ENCODE data around the gene GPRASP3. TPM values are rescaled to one million over a fixed set of nuclear protein-coding genes. Genes with fewer than 3 reads are reported as not detected.
"Not testable (repeated sequence)": the region's sequence is repeated elsewhere in the genome, so short reads cannot be mapped to it uniquely, and the experiment has no call there.

The GPRASP3 gene
- total RNA-seq (1 to 10 TPM; 2.7 to 3.5 TPM), polyA plus RNA-seq (1 to 10 TPM in 1 of 2 donors, under 1 TPM in 1; 0.47 to 1.1 TPM)

GRCh38 chrX:102720237-102721168 lies at the start of gene GPRASP3:
GPRASP3 (plus strand) TSS chrX:102720743; CDS start chrX:102748996, 28,253 bp downstream.
- DNase-seq (ENCODE audit: low spot score), result peak; percentile 73
- Histone ChIP-seq H3K9ac (ENCODE audit: low read depth in 1 of 2, low read length in 2 of 2) (peak within 1 kb of the TSS; percentile 3 to 65), H3K36me3 (ENCODE audit: control insufficient read depth in 4 of 4, insufficient read depth in 3 of 4, low read depth in 1 of 4, low read length in 3 of 4) (no peaks in the 10 kb centered on the region), H3K27ac (ENCODE audit: low read depth in 1 of 2, low read length in 2 of 2) (peak within 1 kb of the TSS in 1 of 2 donors; percentile 4), H3K4me3 (ENCODE audit: low read depth in 1 of 3, low read length in 3 of 3) (peak within 1 kb of the TSS; percentile 47 to 78 (median 67)), H3K9me3 (ENCODE audit: control insufficient read depth in 4 of 4, low read length in 3 of 4) (no peaks in the 10 kb centered on the region), H3K4me1 (ENCODE audit: control insufficient read depth in 4 of 4, insufficient read depth in 4 of 4, low read length in 3 of 4) (peaks cover 0 to 10% (median 3%) of the 10 kb centered on the region in 4 donors), H3K27me3 (ENCODE audit: control insufficient read depth in 4 of 4, insufficient read depth in 4 of 4, low read length in 3 of 4) (no peaks in the 10 kb centered on the region)
- WGBS, result 4% methylated on average over 31 of the region's 31 CpGs
- TF ChIP-seq TAF1 (conservative IDR thresholded peaks at IDR 0.05) (no peak), YY1 (IDR thresholded peaks at IDR 0.05) (peak; percentile 83), RAD21 (IDR thresholded peaks at IDR 0.05) (peak in 1 of 2 donors; percentile 25)

DNA sequence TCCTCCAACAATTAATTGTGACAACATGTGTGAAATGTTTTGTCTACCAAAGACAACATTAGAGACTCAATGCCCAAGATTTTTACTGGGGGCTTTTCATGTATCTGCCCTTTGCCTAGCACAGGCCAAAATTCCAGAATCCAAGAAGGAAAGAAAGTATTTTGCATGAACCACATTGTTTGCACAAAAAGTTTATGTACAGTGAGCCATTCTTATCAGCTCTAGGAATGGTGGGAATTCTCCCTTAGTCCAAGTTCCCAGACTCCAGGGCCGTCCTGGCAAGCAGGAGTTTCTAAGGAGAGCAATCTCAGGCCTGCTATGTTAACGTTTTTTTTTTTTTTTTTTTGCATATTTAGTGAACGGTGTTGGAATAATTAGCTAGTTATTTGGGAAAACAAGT lies 47.7 kb upstream of the GPRASP3 start:
- H3K9ac ChIP-seq (ENCODE audit: low read depth in 1 of 2, low read length in 2 of 2), result no peak overlapping the region
- no peak for DNase-seq (ENCODE audit: low spot score)
- H3K4me3 ChIP-seq (ENCODE audit: low read depth in 1 of 3, low read length in 3 of 3), result no peak overlapping the region
- no peaks in the 10 kb centered on the region for H3K27me3 ChIP-seq (ENCODE audit: control insufficient read depth in 4 of 4, insufficient read depth in 4 of 4, low read length in 3 of 4)
- H3K9me3 ChIP-seq (ENCODE audit: control insufficient read depth in 4 of 4, low read length in 3 of 4), result no peaks in the 10 kb centered on the region
- H3K4me1 ChIP-seq (ENCODE audit: control insufficient read depth in 4 of 4, insufficient read depth in 4 of 4, low read length in 3 of 4), result no peaks in the 10 kb centered on the region
- 69% methylated on average over 3 of the region's 3 CpGs for WGBS
- no peak overlapping the region for H3K27ac ChIP-seq (ENCODE audit: low read depth in 1 of 2, low read length in 2 of 2)
- H3K36me3 ChIP-seq (ENCODE audit: control insufficient read depth in 4 of 4, insufficient read depth in 3 of 4, low read depth in 1 of 4, low read length in 3 of 4), result peaks cover 0 to 1% (median 0%) of the 10 kb centered on the region in 4 donors
- TF ChIP-seq JUND (IDR thresholded peaks at IDR 0.05) (no peak), YY1 (IDR thresholded peaks at IDR 0.05) (no peak), GABPA (IDR thresholded peaks at IDR 0.05 in 1 of 2, conservative IDR thresholded peaks at IDR 0.05 in 1 of 2) (no peak), ATF3 (IDR thresholded peaks at IDR 0.05) (no peak), CTCF (IDR thresholded peaks at IDR 0.05; ENCODE audit: low read depth, low read length, missing input control) (no peak), MAX (IDR thresholded peaks at IDR 0.05) (no peak)

DNA sequence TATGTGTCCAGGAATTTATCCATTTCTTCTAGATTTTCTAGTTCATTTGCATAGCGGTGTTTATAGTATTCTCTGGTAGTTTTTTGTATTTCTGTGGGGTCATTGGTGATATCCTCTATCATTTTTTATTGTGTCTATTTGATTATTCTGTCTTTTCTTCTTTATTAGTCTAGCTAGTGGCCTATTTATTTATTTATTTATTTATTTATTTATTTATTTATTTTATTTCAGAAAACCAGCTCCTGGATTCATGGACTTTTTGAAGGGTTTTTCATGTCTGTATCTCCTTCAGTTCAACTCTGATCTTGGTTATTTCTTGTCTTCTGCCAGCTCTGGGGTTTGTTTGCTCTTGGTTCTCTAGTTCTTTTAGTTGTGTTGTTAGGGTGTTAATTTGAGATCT lies 43.1 kb upstream of the GPRASP3 start:
- H3K4me1 ChIP-seq (ENCODE audit: control insufficient read depth in 4 of 4, insufficient read depth in 4 of 4, low read length in 3 of 4); H3K27me3 ChIP-seq (ENCODE audit: control insufficient read depth in 4 of 4, insufficient read depth in 4 of 4, low read length in 3 of 4); H3K9me3 ChIP-seq (ENCODE audit: control insufficient read depth in 4 of 4, low read length in 3 of 4); H3K4me3 ChIP-seq (ENCODE audit: low read depth in 1 of 3, low read length in 3 of 3); H3K9ac ChIP-seq (ENCODE audit: low read depth in 1 of 2, low read length in 2 of 2); H3K36me3 ChIP-seq (ENCODE audit: control insufficient read depth in 4 of 4, insufficient read depth in 3 of 4, low read depth in 1 of 4, low read length in 3 of 4); H3K27ac ChIP-seq (ENCODE audit: low read depth in 1 of 2, low read length in 2 of 2); DNase-seq (ENCODE audit: low spot score): not testable (repeated sequence)
- 98% methylated on average over 1 of the region's 1 CpG for WGBS

Data from liver (tissue), 9 donors.